ENCODE measurements around the gene RTL1. TPM values are rescaled to one million over a fixed set of nuclear protein-coding genes. Genes with fewer than 3 reads are reported as not detected.

The RTL1 gene
- total RNA-seq, 6 experiments from 2014 or later = not detected

GRCh38 chr14:100914597-100915021 lies 11.1 kb upstream of the RTL1 start:
- peaks cover 46% of the 10 kb centered on the region for H3K4me1 Mint-ChIP-seq (ENCODE audit: low read depth)
- peak overlapping the region; percentile 13 for H3K27ac Mint-ChIP-seq
- H3K4me3 Mint-ChIP-seq = peak overlapping the region; percentile 10
- peaks cover 25% of the 10 kb centered on the region for H3K36me3 Mint-ChIP-seq (ENCODE audit: low read depth)
- DNase-seq = peak; percentile 54
- no peak for TF ChIP-seq CTCF (IDR thresholded peaks at IDR 0.05)
- H3K27me3 Mint-ChIP-seq (ENCODE audit: insufficient read depth) = peaks cover 7% of the 10 kb centered on the region
- no peaks in the 10 kb centered on the region for H3K9me3 Mint-ChIP-seq

GRCh38 chr14:100911665-100912316 lies 8.3 kb upstream of the RTL1 start:
- no peak for TF ChIP-seq CTCF (IDR thresholded peaks at IDR 0.05)
- Mint-ChIP-seq H3K36me3 (ENCODE audit: low read depth) (peaks cover 34% of the 10 kb centered on the region), H3K4me1 (ENCODE audit: low read depth) (peaks cover 46% of the 10 kb centered on the region), H3K27ac (no peak overlapping the region; the same call in 1 of the 2 replicates), H3K9me3 (no peaks in the 10 kb centered on the region), H3K4me3 (no peak overlapping the region), H3K27me3 (ENCODE audit: insufficient read depth) (peaks cover 12% of the 10 kb centered on the region)
- no peak for DNase-seq

- H3K27ac Mint-ChIP-seq = no peak overlapping the region; the same call in 1 of the 2 replicates
- peaks cover 34% of the 10 kb centered on the region for H3K36me3 Mint-ChIP-seq (ENCODE audit: low read depth)
- H3K4me3 Mint-ChIP-seq = no peak overlapping the region
- DNase-seq = no peak
- TF ChIP-seq CTCF (IDR thresholded peaks at IDR 0.05) = no peak
- H3K27me3 Mint-ChIP-seq (ENCODE audit: insufficient read depth) = peaks cover 14% of the 10 kb centered on the region
- peaks cover 46% of the 10 kb centered on the region for H3K4me1 Mint-ChIP-seq (ENCODE audit: low read depth)
- H3K9me3 Mint-ChIP-seq = no peaks in the 10 kb centered on the region
Measured at GRCh38 chr14:100910888-100911664, 7.6 kb upstream of the RTL1 start.

- H3K27ac Mint-ChIP-seq = no peak overlapping the region
- peaks cover 31% of the 10 kb centered on the region for H3K4me1 Mint-ChIP-seq (ENCODE audit: low read depth)
- peaks cover 24% of the 10 kb centered on the region for H3K27me3 Mint-ChIP-seq (ENCODE audit: insufficient read depth)
- no peak overlapping the region for H3K4me3 Mint-ChIP-seq
- TF ChIP-seq CTCF (IDR thresholded peaks at IDR 0.05) = no peak
- DNase-seq = no peak
- peaks cover 28% of the 10 kb centered on the region for H3K36me3 Mint-ChIP-seq (ENCODE audit: low read depth)
- no peaks in the 10 kb centered on the region for H3K9me3 Mint-ChIP-seq
Measured at GRCh38 chr14:100909439-100909838, 5.9 kb upstream of the RTL1 start.

GRCh38 chr14:100907240-100907639 lies 3.7 kb upstream of the RTL1 start:
- Mint-ChIP-seq H3K27ac (no peak overlapping the region), H3K27me3 (ENCODE audit: insufficient read depth) (peaks cover 36% of the 10 kb centered on the region), H3K36me3 (ENCODE audit: low read depth) (peaks cover 18% of the 10 kb centered on the region), H3K9me3 (no peaks in the 10 kb centered on the region), H3K4me1 (ENCODE audit: low read depth) (peaks cover 9% of the 10 kb centered on the region), H3K4me3 (no peak overlapping the region)
- no peak for TF ChIP-seq CTCF (IDR thresholded peaks at IDR 0.05)
- DNase-seq = no peak
